AG10803 (cell line): ENCODE data around the gene CXCL12.
A peak's percentile ranks its signal among the peaks of the same experiment; 100 is the strongest.

Experiments
- DNase-seq: peaks from one replicate; pipeline ENCODE4 v3.0.0; 2010; ENCODE audit warnings: low read depth
- H3K4me3 ChIP-seq: 2 replicates; pipeline ENCODE4 v1.5.1; 2011; ENCODE audit warnings: mild to moderate bottlenecking, low read length, control low read depth
- CTCF ChIP-seq: conservative IDR thresholded peaks from 2 replicates; pipeline ENCODE4 v1.5.1; 2011; ENCODE audit warnings: mild to moderate bottlenecking, low read length, control low read depth, inconsistent platforms

CXCL12 gene

GRCh38 chr10:44390585-44391072, 5.7 kb upstream of the CXCL12 start:
- DNase-seq, result peak; percentile 64
- no peak overlapping the region for H3K4me3 ChIP-seq
- no peak for TF ChIP-seq CTCF

- DNase-seq, result no peak
- H3K4me3 ChIP-seq, result no peak overlapping the region
- no peak for TF ChIP-seq CTCF
Measured at GRCh38 chr10:44389556-44389955, 4.7 kb upstream of the CXCL12 start.

GRCh38 chr10:44389150-44389549, 4.3 kb upstream of the CXCL12 start:
- no peak overlapping the region for H3K4me3 ChIP-seq
- no peak for DNase-seq
- TF ChIP-seq CTCF, result no peak

- no peak for DNase-seq
- no peak overlapping the region for H3K4me3 ChIP-seq
- no peak for TF ChIP-seq CTCF
Measured at GRCh38 chr10:44388641-44389040, 3.7 kb upstream of the CXCL12 start.

DNA sequence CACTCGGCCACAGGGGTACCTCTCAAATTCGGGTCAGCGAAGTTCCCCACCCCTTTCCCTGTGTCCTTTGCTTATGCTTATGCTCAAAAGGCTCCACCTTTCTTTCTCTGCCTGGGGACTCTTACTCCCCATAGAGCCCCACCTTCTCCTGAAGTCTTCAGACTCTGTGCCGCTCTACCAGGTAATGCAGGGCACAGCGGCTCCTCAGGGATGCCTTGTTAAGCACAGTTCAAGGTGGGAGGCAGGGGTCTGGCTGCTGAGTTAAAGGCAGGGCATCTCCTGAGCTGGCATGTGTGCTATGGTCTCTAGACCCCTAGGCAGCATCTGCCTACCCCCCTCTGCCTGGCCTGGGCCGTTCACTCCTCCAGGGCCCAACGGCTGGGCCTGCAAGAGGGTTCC, 3.0 kb upstream of the CXCL12 start:
- no peak for TF ChIP-seq CTCF
- no peak for DNase-seq

DNA sequence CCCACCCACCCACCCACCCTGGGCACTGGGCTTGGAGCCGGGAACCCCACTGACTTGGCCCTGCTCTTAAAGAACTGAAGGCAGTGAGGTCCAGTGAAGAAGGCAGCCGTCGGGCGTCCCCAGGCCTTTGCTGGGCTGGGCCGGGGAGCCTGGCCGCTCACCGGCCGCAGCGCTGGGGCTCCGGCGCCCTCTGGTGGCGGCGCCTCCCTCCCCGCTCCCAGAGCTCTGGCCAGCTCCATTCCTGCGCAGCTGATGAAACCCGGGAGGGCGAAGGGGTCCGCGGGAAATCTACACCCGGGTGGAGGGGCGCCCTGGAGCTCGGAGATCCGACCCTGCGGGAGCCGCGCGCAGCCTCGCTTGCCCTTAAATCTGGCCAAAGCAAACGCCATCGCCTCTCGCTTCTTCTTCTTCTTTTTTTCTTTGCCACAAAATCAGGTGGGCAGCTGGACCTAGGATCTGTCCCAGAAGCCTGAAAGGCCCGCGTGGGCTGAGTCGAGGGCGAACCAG, 1.7 kb upstream of the CXCL12 start:
- peak; percentile 66 for TF ChIP-seq CTCF
- H3K4me3 ChIP-seq, result peak overlapping the region; percentile 42
- peak; percentile 67 for DNase-seq

More for the DNA sequence above, 3.0 kb upstream of the CXCL12 start:
- H3K4me3 ChIP-seq, result no peak overlapping the region

DNA sequence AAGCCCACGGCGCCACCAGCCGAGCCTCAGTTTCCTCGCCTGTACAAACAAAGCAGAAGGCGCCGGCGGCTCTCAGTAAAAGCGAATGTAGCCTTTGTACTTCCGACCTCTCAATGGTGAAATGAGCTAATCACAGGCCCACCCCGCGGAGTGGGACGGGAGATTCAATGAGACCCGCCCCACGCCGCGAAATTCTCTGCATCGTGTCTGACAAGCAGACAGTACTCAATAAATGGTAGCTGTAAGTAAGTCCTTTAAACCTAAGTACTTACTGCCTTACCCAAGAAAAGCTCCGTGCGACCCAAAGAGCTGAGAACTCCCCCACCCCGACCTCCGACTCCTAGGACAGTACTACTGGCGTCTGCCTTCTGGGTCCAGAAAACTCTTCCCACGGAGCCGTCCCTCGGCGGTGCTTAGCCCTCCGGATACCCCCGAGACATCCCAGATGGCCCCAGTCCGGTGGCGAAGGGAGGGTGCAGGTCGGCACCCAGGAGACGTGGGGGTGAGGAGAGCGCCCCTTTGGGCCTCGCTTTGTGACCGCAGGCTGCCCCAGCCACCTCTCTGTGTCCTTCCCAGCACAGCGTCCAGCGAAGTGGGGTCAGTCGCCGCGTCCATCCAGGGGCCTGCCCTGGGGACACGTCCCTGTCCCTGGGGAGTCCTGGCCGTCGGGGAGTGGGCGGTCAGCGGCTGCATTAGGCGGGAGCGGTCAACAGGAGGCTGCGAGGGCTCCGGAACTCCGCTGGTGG, 972 bp upstream of the CXCL12 start:
- no peak for TF ChIP-seq CTCF
- H3K4me3 ChIP-seq, result peak overlapping the region; percentile 86
- DNase-seq, result no peak
